ENCODE data around the gene DPPA3. TPM values are rescaled to one million over a fixed set of nuclear protein-coding genes. Genes with fewer than 3 reads are reported as not detected.

Gene DPPA3
- total and polyA plus RNA-seq, 2 of the 8 experiments (the other 6 are each of a cell fraction or from before 2014, with no cell fraction given) = 0.30 to 1.2 TPM

- TF ChIP-seq, protein P1, sequence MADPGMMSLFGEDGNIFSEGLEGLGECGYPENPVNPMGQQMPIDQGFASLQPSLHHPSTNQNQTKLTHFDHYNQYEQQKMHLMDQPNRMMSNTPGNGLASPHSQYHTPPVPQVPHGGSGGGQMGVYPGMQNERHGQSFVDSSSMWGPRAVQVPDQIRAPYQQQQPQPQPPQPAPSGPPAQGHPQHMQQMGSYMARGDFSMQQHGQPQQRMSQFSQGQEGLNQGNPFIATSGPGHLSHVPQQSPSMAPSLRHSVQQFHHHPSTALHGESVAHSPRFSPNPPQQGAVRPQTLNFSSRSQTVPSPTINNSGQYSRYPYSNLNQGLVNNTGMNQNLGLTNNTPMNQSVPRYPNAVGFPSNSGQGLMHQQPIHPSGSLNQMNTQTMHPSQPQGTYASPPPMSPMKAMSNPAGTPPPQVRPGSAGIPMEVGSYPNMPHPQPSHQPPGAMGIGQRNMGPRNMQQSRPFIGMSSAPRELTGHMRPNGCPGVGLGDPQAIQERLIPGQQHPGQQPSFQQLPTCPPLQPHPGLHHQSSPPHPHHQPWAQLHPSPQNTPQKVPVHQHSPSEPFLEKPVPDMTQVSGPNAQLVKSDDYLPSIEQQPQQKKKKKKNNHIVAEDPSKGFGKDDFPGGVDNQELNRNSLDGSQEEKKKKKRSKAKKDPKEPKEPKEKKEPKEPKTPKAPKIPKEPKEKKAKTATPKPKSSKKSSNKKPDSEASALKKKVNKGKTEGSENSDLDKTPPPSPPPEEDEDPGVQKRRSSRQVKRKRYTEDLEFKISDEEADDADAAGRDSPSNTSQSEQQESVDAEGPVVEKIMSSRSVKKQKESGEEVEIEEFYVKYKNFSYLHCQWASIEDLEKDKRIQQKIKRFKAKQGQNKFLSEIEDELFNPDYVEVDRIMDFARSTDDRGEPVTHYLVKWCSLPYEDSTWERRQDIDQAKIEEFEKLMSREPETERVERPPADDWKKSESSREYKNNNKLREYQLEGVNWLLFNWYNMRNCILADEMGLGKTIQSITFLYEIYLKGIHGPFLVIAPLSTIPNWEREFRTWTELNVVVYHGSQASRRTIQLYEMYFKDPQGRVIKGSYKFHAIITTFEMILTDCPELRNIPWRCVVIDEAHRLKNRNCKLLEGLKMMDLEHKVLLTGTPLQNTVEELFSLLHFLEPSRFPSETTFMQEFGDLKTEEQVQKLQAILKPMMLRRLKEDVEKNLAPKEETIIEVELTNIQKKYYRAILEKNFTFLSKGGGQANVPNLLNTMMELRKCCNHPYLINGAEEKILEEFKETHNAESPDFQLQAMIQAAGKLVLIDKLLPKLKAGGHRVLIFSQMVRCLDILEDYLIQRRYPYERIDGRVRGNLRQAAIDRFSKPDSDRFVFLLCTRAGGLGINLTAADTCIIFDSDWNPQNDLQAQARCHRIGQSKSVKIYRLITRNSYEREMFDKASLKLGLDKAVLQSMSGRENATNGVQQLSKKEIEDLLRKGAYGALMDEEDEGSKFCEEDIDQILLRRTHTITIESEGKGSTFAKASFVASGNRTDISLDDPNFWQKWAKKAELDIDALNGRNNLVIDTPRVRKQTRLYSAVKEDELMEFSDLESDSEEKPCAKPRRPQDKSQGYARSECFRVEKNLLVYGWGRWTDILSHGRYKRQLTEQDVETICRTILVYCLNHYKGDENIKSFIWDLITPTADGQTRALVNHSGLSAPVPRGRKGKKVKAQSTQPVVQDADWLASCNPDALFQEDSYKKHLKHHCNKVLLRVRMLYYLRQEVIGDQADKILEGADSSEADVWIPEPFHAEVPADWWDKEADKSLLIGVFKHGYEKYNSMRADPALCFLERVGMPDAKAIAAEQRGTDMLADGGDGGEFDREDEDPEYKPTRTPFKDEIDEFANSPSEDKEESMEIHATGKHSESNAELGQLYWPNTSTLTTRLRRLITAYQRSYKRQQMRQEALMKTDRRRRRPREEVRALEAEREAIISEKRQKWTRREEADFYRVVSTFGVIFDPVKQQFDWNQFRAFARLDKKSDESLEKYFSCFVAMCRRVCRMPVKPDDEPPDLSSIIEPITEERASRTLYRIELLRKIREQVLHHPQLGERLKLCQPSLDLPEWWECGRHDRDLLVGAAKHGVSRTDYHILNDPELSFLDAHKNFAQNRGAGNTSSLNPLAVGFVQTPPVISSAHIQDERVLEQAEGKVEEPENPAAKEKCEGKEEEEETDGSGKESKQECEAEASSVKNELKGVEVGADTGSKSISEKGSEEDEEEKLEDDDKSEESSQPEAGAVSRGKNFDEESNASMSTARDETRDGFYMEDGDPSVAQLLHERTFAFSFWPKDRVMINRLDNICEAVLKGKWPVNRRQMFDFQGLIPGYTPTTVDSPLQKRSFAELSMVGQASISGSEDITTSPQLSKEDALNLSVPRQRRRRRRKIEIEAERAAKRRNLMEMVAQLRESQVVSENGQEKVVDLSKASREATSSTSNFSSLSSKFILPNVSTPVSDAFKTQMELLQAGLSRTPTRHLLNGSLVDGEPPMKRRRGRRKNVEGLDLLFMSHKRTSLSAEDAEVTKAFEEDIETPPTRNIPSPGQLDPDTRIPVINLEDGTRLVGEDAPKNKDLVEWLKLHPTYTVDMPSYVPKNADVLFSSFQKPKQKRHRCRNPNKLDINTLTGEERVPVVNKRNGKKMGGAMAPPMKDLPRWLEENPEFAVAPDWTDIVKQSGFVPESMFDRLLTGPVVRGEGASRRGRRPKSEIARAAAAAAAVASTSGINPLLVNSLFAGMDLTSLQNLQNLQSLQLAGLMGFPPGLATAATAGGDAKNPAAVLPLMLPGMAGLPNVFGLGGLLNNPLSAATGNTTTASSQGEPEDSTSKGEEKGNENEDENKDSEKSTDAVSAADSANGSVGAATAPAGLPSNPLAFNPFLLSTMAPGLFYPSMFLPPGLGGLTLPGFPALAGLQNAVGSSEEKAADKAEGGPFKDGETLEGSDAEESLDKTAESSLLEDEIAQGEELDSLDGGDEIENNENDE (IDR thresholded peaks at IDR 0.05; ENCODE audit: insufficient replicate concordance, low read length) = no peak
- TF ChIP-seq RFX5 (IDR thresholded peaks at IDR 0.05; ENCODE audit: borderline replicate concordance, low read depth, low read length) = no peak
- TF ChIP-seq ZNF274 (IDR thresholded peaks at IDR 0.05; ENCODE audit: borderline replicate concordance, extremely low read depth, low read length) = no peak
- TF ChIP-seq, protein P2, sequence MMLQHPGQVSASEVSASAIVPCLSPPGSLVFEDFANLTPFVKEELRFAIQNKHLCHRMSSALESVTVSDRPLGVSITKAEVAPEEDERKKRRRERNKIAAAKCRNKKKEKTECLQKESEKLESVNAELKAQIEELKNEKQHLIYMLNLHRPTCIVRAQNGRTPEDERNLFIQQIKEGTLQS (IDR thresholded peaks at IDR 0.05; ENCODE audit: insufficient read depth, low read depth, low read length) = no peak
- TF ChIP-seq JUN (IDR thresholded peaks at IDR 0.05; ENCODE audit: low read depth, low read length) = no peak
- TF ChIP-seq SIRT6 (IDR thresholded peaks at IDR 0.05; ENCODE audit: low read length) = no peak
- no peak for TF ChIP-seq CBX8 (IDR thresholded peaks at IDR 0.05; ENCODE audit: borderline replicate concordance, low read depth, low read length)
- no peak for TF ChIP-seq BCL11A (IDR thresholded peaks at IDR 0.05; ENCODE audit: low read depth in 2 of 2, low read length in 2 of 2)
- no peak for TF ChIP-seq ATF2 (IDR thresholded peaks at IDR 0.05; ENCODE audit: low read length)
Observed at GRCh38 chr12:7668171-7668570, 43.1 kb upstream of the DPPA3 start (continued).
